CD4-positive, alpha-beta T cell treated with Interleukin-6 for 4 hours (primary cell): Measurements from ENCODE around the gene P2RY10.
"Not testable (repeated sequence)": the region's sequence is repeated elsewhere in the genome, so short reads cannot be mapped to it uniquely, and the experiment has no call there.

Experiments
- DNase-seq: peaks from one replicate; pipeline ENCODE4 v3.0.0-alpha.2; 2020; ENCODE audit warnings: mixed read lengths

Gene P2RY10

GRCh38 chrX:78945186-78945912, at the start of gene P2RY10:
P2RY10 (plus strand) TSS chrX:78945391; CDS start chrX:78960521, 15,130 bp downstream.
- peak; percentile 49 for DNase-seq

- no peak for DNase-seq
Measured at GRCh38 chrX:78922754-78923153, 22.4 kb upstream of the P2RY10 start.

- DNase-seq = no peak
Measured at GRCh38 chrX:78923198-78924015, 21.8 kb upstream of the P2RY10 start.

- no peak for DNase-seq
Measured at GRCh38 chrX:78931814-78932213, 13.4 kb upstream of the P2RY10 start.

GRCh38 chrX:78934866-78935265, 10.3 kb upstream of the P2RY10 start:
- no peak for DNase-seq

GRCh38 chrX:78944351-78944750, 840 bp upstream of the P2RY10 start:
- no peak for DNase-seq

GRCh38 chrX:78946178-78946931, 1.2 kb downstream of the P2RY10 start:
- no peak for DNase-seq

GRCh38 chrX:78950009-78950835, 5.0 kb downstream of the P2RY10 start:
- DNase-seq = no peak

- no peak for DNase-seq
Measured at GRCh38 chrX:78957049-78957767, 12.0 kb downstream of the P2RY10 start.

- no peak for DNase-seq
Measured at GRCh38 chrX:78957768-78958130, 12.6 kb downstream of the P2RY10 start.

GRCh38 chrX:78958419-78959116, 13.4 kb downstream of the P2RY10 start:
- no peak for DNase-seq

- no peak for DNase-seq
Measured at GRCh38 chrX:78960888-78961287, 15.7 kb downstream of the P2RY10 start.

GRCh38 chrX:78964598-78964997, 19.4 kb downstream of the P2RY10 start:
- no peak for DNase-seq

GRCh38 chrX:78979789-78980464, 34.7 kb downstream of the P2RY10 start:
- no peak for DNase-seq

- DNase-seq = no peak
Measured at GRCh38 chrX:78989349-78989748, 44.2 kb downstream of the P2RY10 start.

- peak; percentile 45 for DNase-seq
Measured at GRCh38 chrX:78997870-78998558, 52.8 kb downstream of the P2RY10 start.

- DNase-seq = not testable (repeated sequence)
Measured at GRCh38 chrX:79007540-79007939, 62.3 kb downstream of the P2RY10 start.
